Lower leg skin (tissue), 4 donors: ENCODE data around the gene DLG2. TPM values are rescaled to one million over a fixed set of nuclear protein-coding genes. Genes with fewer than 3 reads are reported as not detected.

Source experiments
- DNase-seq, 2 donors: peaks; one replicate each; pipeline ENCODE4 v3.0.0-alpha.2; 2019; ENCODE audit warnings: low spot score in 2 of 2
- H3K4me3 ChIP-seq: fragments of 200-600 bp; sonication (generic); 2 replicates; pipeline ENCODE4 v1.5.1; 2017; ENCODE audit warnings: mild to moderate bottlenecking, low read depth; ENCODE audit not compliant: poor library complexity, severe bottlenecking
- CTCF ChIP-seq, 3 donors: fragments of 450-650 bp; IDR thresholded peaks; one replicate each; pipeline ENCODE4 v1.5.1; 2016; ENCODE audit warnings: antibody characterized with exemption in 3 of 3, mild to moderate bottlenecking in 3 of 3, moderate library complexity in 2 of 3
- POLR2A ChIP-seq, 2 donors: fragments of 450-650 bp; IDR thresholded peaks; one replicate each; pipeline ENCODE4 v1.6.1; 2016 to 2017; ENCODE audit warnings: antibody characterized with exemption in 2 of 2, mild to moderate bottlenecking in 1 of 2, moderate library complexity in 1 of 2
- WGBS, 2 donors: methylation state at CpG; one replicate each; pipeline ENCODE4 v1.1.5; 2018; 5-methylcytosine and 5-hydroxymethylcytosine counted together
- intact Hi-C: fragments of 100-400 bp; cut with DNase I; formaldehyde crosslinking; loops from one replicate; pipeline ENCODE4 v1.15.0; 2023; ENCODE audit warnings: low total_unique reads
- total RNA-seq, 4 donors: library from RNA; depleted of rRNA; stranded (reverse); fragments of >200 nt; gene quantifications; one replicate each; pipeline ENCODE4 v1.1.0, GENCODE V29; 2016

Gene DLG2
- total RNA-seq, 4 donors from 2014 or later = 37.6 to 68.3 (median 46.0) TPM

DNA sequence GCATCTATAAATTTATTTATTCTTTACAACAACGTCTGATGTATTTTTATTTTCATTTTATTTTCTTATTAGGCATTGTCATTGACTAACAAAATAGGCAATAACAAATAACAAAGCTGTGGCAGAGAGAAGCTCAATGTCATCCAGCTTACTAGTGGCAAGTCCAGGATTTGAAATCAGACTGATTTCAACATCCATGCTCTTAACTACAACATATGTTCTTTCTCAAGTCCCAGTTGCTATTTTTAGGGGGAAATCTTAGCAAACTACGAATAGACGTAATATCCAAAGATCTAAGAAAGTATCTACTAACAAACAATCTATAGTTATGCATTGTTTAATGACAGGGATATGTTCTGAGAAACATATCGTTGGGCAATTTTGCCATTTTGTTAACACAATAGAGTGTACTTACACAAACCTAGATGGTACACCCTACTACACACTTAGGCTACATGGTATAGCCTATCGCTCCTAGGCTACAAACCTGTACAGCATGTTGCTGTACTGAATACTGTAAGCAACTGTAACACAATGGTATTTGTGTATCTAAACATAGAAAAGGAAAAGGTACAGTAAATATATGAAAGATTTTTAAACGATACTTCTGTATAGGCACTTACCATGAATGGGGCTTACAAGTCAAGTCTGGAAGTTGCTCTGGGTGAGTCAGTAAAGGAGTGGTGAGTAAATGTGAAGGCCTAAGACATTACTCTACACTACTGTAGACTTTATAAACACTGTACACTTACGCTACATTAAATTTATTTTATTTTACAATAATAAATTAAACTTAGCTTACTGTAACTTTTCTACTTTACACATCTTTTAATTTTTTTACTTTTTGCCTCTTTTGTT, 151.3 kb downstream of the DLG2 start:
- intact Hi-C loops = no loop called here
- WGBS, 2 donors = 84 to 85% methylated on average over 7 of the region's 7 CpGs
- TF ChIP-seq POLR2A (IDR thresholded peaks at IDR 0.05) (no peak), CTCF (IDR thresholded peaks at IDR 0.05) (no peak)
- DNase-seq = no peak
- no peak overlapping the region for H3K4me3 ChIP-seq

DNA sequence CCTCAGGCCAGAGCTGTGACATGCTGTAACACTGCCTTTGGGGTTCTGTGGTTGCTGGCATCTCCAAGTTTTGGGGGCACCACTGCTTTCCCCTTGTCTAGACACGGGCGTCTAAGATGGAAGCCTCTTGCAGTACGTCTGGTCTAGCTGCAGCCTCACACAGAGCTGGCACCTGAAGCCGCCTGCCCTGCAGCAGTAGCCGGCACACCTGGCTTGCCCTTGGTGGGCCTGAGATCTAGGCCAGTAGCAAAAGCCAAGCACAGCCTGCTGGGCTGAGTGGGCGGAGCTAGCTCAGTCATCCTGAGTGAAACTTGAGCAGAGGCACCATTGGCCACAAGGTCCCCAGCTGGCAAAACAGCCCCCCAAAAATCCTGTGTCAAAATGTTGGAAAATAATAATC, 154.2 kb downstream of the DLG2 start:
- intact Hi-C loops = no loop called here
- TF ChIP-seq POLR2A (IDR thresholded peaks at IDR 0.05) (no peak), CTCF (IDR thresholded peaks at IDR 0.05) (no peak)
- 88 to 94% methylated on average over 6 of the region's 6 CpGs for WGBS, 2 donors
- DNase-seq = no peak
- no peak overlapping the region for H3K4me3 ChIP-seq

- TF ChIP-seq CTCF (IDR thresholded peaks at IDR 0.05) = no peak
- TF ChIP-seq POLR2A (IDR thresholded peaks at IDR 0.05) = no peak
- H3K4me3 ChIP-seq = no peak overlapping the region
- intact Hi-C loops = no loop called here
- DNase-seq = no peak
- WGBS, 2 donors = 82 to 85% methylated on average over 2 of the region's 2 CpGs
Observed at GRCh38 chr11:85464283-85464682, 162.9 kb downstream of the DLG2 start.

DNA sequence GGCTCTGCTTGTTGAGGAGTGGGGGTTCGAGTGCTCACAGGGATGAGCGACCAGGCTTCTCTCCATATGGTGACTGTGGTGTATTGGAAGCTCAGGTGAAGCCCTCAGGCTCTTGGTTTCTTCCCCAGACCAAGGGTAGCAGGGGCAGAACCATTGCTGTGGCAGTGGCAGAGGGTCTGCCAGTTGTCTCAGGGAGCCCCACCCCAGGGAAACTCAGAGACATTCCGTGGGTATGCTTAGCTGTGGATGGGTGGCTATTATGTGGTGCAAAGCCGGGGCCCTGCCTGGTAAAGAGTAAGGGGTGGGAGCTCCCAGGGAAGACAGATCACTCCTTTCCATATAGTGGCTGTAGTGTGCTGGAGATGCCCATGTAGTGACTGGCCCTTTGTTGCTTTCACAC, 167.8 kb downstream of the DLG2 start:
- intact Hi-C loops = no loop called here
- TF ChIP-seq CTCF (IDR thresholded peaks at IDR 0.05) = no peak
- TF ChIP-seq POLR2A (IDR thresholded peaks at IDR 0.05) = no peak
- WGBS, 2 donors = 79% methylated on average over 4 of the region's 4 CpGs
- no peak overlapping the region for H3K4me3 ChIP-seq
- DNase-seq = no peak

DNA sequence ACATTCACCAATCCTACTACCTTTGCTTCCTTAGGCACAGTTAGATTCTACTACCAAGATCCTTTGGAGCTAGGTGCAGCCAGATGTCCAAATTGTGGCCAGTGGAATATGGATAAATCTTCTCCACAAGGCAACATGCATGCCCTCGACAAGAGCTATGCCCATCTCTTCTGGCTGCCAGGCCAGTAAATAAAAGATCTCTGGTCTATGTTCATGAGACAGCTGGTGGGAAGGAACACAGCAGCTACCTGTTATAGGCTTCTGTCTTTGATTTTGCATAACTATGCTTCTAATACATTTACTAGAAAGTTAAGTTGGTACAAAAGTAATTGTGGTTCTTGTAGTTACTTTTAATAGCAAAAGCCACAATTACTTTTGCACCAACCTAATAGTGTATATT, 182.7 kb downstream of the DLG2 start:
- no peak for TF ChIP-seq POLR2A (IDR thresholded peaks at IDR 0.05)
- no peak for TF ChIP-seq CTCF (IDR thresholded peaks at IDR 0.05)
- intact Hi-C loops = no loop called here
- no peak overlapping the region for H3K4me3 ChIP-seq
- no peak for DNase-seq
- WGBS, 2 donors = 79 to 92% methylated on average over 1 of the region's 1 CpG

GRCh38 chr11:85440273-85440672, 186.9 kb downstream of the DLG2 start:
- DNase-seq = no peak
- intact Hi-C loops = no loop called here
- no peak for TF ChIP-seq CTCF (IDR thresholded peaks at IDR 0.05)
- TF ChIP-seq POLR2A (IDR thresholded peaks at IDR 0.05) = no peak
- H3K4me3 ChIP-seq = no peak overlapping the region
- WGBS, 2 donors = 88 to 97% methylated on average over 1 of the region's 1 CpG
